Testis (tissue), 2 donors: ENCODE data around the gene APOBEC3H.

Experiments
- POLR2A ChIP-seq: fragments of 450-650 bp; IDR thresholded peaks from one replicate; pipeline ENCODE4 v1.6.1; 2017; ENCODE audit warnings: antibody characterized with exemption, mild to moderate bottlenecking, moderate library complexity
- TF ChIP-seq, protein P1 (sequence below), 3 experiments: fragments of 450-650 bp in 2 of 3; fragments of 200-600 bp in 1 of 3; sonication (generic) in 1 of 3; IDR thresholded peaks; one replicate each; pipeline ENCODE4 v1.5.1; 2016 to 2019; ENCODE audit warnings: antibody characterized with exemption in 3 of 3, mild to moderate bottlenecking in 2 of 3, moderate library complexity in 1 of 3

DNA sequence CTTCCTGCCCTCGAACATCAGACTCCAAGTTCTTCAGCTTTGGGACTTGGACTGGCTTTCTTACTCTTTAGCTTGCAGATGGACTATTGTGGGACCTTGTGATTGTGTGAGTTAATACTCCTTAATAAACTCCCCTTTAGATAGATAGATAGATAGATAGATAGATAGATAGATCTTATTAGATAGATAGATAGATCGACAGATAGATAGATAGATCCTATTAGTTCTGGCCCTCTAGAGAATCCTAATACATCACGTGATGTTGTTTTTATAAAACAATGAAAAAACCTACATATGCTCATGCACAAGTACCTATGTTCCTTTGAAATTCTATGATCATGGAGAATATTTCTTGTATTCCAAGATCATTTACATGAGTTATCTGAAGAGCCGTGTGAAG is 23.9 kb downstream of the APOBEC3H start:
- TF ChIP-seq, protein P1, sequence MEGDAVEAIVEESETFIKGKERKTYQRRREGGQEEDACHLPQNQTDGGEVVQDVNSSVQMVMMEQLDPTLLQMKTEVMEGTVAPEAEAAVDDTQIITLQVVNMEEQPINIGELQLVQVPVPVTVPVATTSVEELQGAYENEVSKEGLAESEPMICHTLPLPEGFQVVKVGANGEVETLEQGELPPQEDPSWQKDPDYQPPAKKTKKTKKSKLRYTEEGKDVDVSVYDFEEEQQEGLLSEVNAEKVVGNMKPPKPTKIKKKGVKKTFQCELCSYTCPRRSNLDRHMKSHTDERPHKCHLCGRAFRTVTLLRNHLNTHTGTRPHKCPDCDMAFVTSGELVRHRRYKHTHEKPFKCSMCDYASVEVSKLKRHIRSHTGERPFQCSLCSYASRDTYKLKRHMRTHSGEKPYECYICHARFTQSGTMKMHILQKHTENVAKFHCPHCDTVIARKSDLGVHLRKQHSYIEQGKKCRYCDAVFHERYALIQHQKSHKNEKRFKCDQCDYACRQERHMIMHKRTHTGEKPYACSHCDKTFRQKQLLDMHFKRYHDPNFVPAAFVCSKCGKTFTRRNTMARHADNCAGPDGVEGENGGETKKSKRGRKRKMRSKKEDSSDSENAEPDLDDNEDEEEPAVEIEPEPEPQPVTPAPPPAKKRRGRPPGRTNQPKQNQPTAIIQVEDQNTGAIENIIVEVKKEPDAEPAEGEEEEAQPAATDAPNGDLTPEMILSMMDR (IDR thresholded peaks at IDR 0.05): no peak
- no peak for TF ChIP-seq POLR2A
